Transverse colon (tissue), 4 donors: Measurements from ENCODE around the gene CCDC91.

Source experiments
- POLR2A ChIP-seq: fragments of 450-650 bp; IDR thresholded peaks from one replicate; pipeline ENCODE4 v1.6.1; 2016; ENCODE audit warnings: antibody characterized with exemption, mild to moderate bottlenecking, moderate library complexity
- POLR2AphosphoS5 ChIP-seq, 3 donors: sonication (generic); formaldehyde crosslinking; IDR thresholded peaks; one replicate each; pipeline ENCODE4 v1.6.1; 2016; ENCODE audit warnings: antibody characterized with exemption in 3 of 3
- TF ChIP-seq, protein P1 (sequence below), 5 experiments: fragments of 200-600 bp in 3 of 5; fragments of 450-650 bp in 2 of 5; sonication (generic) in 3 of 5; IDR thresholded peaks; 1 replicate in 2 of 5; 2 replicates in 3 of 5; pipeline ENCODE4 v1.5.1; 2016 to 2017; ENCODE audit warnings: antibody characterized with exemption in 5 of 5, inconsistent platforms in 3 of 5, mild to moderate bottlenecking in 2 of 5, moderate library complexity in 1 of 5

DNA sequence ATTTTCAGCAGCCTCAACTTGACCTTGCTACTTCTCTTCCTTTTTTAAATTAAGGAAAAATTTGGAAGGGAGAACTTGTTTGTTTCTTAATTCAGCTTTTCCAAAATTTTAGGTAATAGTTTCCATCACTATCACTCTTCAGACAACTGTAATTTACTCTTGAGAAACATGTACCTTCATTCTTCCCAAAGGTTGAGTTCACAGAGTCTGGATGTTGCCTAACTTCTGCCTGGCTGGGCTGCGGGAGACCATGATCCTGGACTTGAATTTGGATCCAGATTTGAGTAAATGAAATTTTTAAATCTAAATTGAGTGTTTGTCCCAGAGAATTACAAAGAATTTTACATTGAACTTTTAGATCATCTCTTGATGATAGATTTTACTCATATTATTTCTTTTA lies 193.1 kb downstream of the CCDC91 start:
- TF ChIP-seq, protein P1, sequence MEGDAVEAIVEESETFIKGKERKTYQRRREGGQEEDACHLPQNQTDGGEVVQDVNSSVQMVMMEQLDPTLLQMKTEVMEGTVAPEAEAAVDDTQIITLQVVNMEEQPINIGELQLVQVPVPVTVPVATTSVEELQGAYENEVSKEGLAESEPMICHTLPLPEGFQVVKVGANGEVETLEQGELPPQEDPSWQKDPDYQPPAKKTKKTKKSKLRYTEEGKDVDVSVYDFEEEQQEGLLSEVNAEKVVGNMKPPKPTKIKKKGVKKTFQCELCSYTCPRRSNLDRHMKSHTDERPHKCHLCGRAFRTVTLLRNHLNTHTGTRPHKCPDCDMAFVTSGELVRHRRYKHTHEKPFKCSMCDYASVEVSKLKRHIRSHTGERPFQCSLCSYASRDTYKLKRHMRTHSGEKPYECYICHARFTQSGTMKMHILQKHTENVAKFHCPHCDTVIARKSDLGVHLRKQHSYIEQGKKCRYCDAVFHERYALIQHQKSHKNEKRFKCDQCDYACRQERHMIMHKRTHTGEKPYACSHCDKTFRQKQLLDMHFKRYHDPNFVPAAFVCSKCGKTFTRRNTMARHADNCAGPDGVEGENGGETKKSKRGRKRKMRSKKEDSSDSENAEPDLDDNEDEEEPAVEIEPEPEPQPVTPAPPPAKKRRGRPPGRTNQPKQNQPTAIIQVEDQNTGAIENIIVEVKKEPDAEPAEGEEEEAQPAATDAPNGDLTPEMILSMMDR (IDR thresholded peaks at IDR 0.05) = no peak
- TF ChIP-seq POLR2A (no peak), POLR2AphosphoS5 (IDR thresholded peaks at IDR 0.05) (no peak)
